OCI-LY1 (cell line): ENCODE data around the gene MRGPRF.

Experiments used
- EZH2 ChIP-seq: fragments of 200-600 bp; sonication (generic), shearing (Covaris generic); IDR thresholded peaks from 2 replicates; pipeline ENCODE4 v1.8.0; 2017; ENCODE audit warnings: borderline replicate concordance, mixed run types, mild to moderate bottlenecking, antibody characterized with exemption, low read length, moderate library complexity, mixed read lengths
- TF ChIP-seq, protein P1 (sequence below): fragments of 200-600 bp; sonication (generic), shearing (Covaris generic); IDR thresholded peaks from 2 replicates; pipeline ENCODE4 v1.5.1; 2017; ENCODE audit warnings: mild to moderate bottlenecking, antibody characterized with exemption, low read length, moderate library complexity, mixed read lengths

DNA sequence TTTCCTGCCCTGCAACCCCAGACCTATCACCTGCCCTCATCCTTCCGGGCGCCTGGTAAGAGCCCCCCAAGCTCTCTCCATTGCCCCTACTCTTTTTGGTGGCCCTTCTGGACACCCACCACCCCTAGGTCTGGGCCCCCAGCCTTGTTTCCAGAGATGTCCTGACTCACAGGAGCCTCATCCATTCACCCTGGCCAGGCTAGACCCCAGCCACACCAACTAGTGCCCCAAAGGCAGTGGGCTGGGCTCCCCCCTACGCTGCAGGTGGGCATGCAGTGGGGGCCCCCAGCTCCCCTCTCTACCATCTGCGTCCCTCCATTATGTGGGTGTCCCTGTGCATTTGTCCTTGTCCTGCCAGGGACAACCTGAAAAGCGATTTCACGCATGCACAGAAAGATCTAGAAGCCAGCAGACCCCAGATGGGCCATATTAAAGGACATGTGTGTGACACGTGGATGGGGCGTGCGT, 1.4 kb downstream of the MRGPRF start:
- TF ChIP-seq, protein P1, sequence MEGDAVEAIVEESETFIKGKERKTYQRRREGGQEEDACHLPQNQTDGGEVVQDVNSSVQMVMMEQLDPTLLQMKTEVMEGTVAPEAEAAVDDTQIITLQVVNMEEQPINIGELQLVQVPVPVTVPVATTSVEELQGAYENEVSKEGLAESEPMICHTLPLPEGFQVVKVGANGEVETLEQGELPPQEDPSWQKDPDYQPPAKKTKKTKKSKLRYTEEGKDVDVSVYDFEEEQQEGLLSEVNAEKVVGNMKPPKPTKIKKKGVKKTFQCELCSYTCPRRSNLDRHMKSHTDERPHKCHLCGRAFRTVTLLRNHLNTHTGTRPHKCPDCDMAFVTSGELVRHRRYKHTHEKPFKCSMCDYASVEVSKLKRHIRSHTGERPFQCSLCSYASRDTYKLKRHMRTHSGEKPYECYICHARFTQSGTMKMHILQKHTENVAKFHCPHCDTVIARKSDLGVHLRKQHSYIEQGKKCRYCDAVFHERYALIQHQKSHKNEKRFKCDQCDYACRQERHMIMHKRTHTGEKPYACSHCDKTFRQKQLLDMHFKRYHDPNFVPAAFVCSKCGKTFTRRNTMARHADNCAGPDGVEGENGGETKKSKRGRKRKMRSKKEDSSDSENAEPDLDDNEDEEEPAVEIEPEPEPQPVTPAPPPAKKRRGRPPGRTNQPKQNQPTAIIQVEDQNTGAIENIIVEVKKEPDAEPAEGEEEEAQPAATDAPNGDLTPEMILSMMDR = no peak
- no peak for TF ChIP-seq EZH2
